NB4 (cell line): ENCODE data around the gene BRD2.

ENCODE experiments used
- CTCF ChIP-seq: IDR thresholded peaks from one replicate; pipeline ENCODE4 v1.5.1; 2012; ENCODE audit warnings: low read depth, low read length
- MYC ChIP-seq: IDR thresholded peaks from 2 replicates; pipeline ENCODE4 v1.6.1; 2011; ENCODE audit warnings: low read depth, low read length
- POLR2A ChIP-seq: IDR thresholded peaks from 2 replicates; pipeline ENCODE4 v1.6.1; 2011; ENCODE audit warnings: mild to moderate bottlenecking; ENCODE audit not compliant: insufficient read length; ENCODE audit errors: extremely low read depth

- TF ChIP-seq CTCF (no peak), POLR2A (no peak), MYC (no peak)
These were observed 14.5 kb downstream of the BRD2 start for GRCh38 chr6:32982702-32983492.
